Endodermal cell (in vitro differentiated cells): Measurements from ENCODE around the gene PKD1. TPM values are rescaled to one million over a fixed set of nuclear protein-coding genes. Genes with fewer than 3 reads are reported as not detected.

Experiments used
- DNase-seq: peaks from one replicate; pipeline ENCODE4 v3.0.0-alpha.2; 2017
- H3K27ac ChIP-seq: 2 replicates; pipeline ENCODE4 v1.5.1; 2013; ENCODE audit warnings: mild to moderate bottlenecking, low read depth, low read length, moderate library complexity
- H3K27me3 ChIP-seq: 2 replicates; pipeline ENCODE4 v1.6.1; 2013; ENCODE audit warnings: mild to moderate bottlenecking, low read length, moderate library complexity; ENCODE audit not compliant: insufficient read depth, control insufficient read depth, poor library complexity, severe bottlenecking
- H3K36me3 ChIP-seq: 2 replicates; pipeline ENCODE4 v1.7.0; 2013; ENCODE audit warnings: mild to moderate bottlenecking, low read length, moderate library complexity; ENCODE audit not compliant: control insufficient read depth, insufficient read depth
- H3K4me1 ChIP-seq: one replicate; pipeline ENCODE4 v1.7.0; 2013; ENCODE audit warnings: low read length; ENCODE audit not compliant: control insufficient read depth, insufficient read depth
- H3K4me3 ChIP-seq: 2 replicates; pipeline ENCODE4 v1.5.1; 2013; ENCODE audit warnings: mild to moderate bottlenecking, low read length, moderate library complexity
- H3K9ac ChIP-seq: 2 replicates; pipeline ENCODE4 v1.6.1; 2013; ENCODE audit warnings: mild to moderate bottlenecking, low read length, moderate library complexity; ENCODE audit not compliant: poor library complexity, severe bottlenecking; ENCODE audit errors: extremely low read depth
- H3K9me3 ChIP-seq: 2 replicates; pipeline ENCODE4 v1.6.1; 2013; ENCODE audit warnings: mild to moderate bottlenecking, low read length, moderate library complexity; ENCODE audit not compliant: control insufficient read depth
- H3K27ac Mint-ChIP-seq: 2 replicates; pipeline ENCODE4 v1.8.0; 2020; ENCODE audit warnings: mixed read lengths
- H3K27me3 Mint-ChIP-seq: 2 replicates; pipeline ENCODE4 v1.8.0; 2021; ENCODE audit warnings: mild to moderate bottlenecking, mixed read lengths; ENCODE audit not compliant: insufficient read depth
- H3K36me3 Mint-ChIP-seq: 2 replicates; pipeline ENCODE4 v1.8.0; 2020; ENCODE audit warnings: low read depth, mixed read lengths
- H3K4me1 Mint-ChIP-seq: 2 replicates; pipeline ENCODE4 v1.8.0; 2020; ENCODE audit warnings: mixed read lengths
- H3K4me3 Mint-ChIP-seq: 2 replicates; pipeline ENCODE4 v1.8.0; 2020; ENCODE audit warnings: mild to moderate bottlenecking, moderate library complexity, mixed read lengths
- H3K9me3 Mint-ChIP-seq: 2 replicates; pipeline ENCODE4 v1.8.0; 2020; ENCODE audit warnings: mild to moderate bottlenecking, mixed read lengths
- WGBS, 2 experiments: methylation state at CpG; one replicate each; pipeline versions ENCODE4 v1.1.5 to v1.1.7; 2013; ENCODE audit warnings: missing lambda C conversion rate in 2 of 2, mixed read lengths in 1 of 2; ENCODE audit not compliant: insufficient coverage in 1 of 2, insufficient read length in 1 of 2; 5-methylcytosine and 5-hydroxymethylcytosine counted together
- total RNA-seq, 2 donors: library from RNA; stranded (reverse); fragmentation: NEBNext Ultra II Directional in 1 of 2; extraction: Animal tissue kit (Norgen Biotek cat#: 25700) in 1 of 2; gene quantifications; 2 replicates in 1 of 2; 3 replicates in 1 of 2; pipeline ENCODE4 v1.2.1, GENCODE V29; 2021
- TF ChIP-seq, protein P1 (sequence below): fragments of 200-600 bp; sonication (generic); conservative IDR thresholded peaks from 2 replicates; pipeline ENCODE4 v1.5.0; 2021; ENCODE audit warnings: antibody characterized with exemption, mild to moderate bottlenecking

PKD1 gene
- total RNA-seq, 2 donors from 2014 or later, result 104 to 110 TPM

DNA sequence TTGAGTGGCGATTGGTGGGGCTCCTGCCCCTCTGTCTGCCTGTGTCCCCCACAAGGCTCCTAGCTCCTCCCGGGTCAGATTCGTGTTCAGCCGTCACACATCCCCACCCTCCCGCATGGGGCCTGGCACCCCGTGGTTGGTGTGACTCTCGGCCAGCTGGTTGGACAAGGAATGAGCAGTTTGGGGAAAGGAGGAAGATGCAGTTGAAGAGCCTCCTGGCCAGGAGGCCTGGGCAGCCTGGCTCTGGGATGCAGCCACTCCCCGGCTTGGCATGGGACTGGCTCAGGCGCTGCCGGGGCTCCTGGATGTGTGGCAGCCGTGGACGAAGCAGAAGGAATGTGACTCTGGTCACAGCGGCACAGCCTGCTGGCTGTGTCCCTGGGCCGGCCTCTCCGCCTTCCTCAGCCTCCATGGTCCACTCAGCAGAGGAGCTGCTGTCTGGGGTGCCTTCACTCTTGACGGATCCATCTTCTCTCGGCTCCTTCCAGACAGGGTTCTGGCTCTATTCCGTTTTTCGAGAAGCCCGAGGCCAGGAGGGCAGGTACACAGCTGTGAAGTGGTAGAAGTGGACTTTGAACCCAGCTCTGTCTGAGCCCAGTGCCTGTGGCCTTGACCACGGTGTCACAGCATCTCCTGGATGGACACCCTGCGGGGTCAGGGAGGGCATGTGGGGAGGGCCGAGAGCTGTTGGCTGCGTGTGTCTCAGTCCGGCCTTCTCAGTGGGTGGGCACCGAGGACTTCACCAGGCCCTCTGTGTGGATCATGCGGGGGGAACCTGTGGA is 22.0 kb upstream of the PKD1 start:
- H3K4me3 ChIP-seq, result peak overlapping the region; percentile 99
- no peaks in the 10 kb centered on the region for H3K27me3 ChIP-seq
- Mint-ChIP-seq H3K4me1 (peaks cover 25% of the 10 kb centered on the region), H3K27me3 (no peaks in the 10 kb centered on the region), H3K36me3 (peaks cover 20% of the 10 kb centered on the region), H3K4me3 (peak overlapping the region; percentile 98), H3K9me3 (no peaks in the 10 kb centered on the region), H3K27ac (peak overlapping the region; percentile 80)
- H3K27ac ChIP-seq, result no peak overlapping the region
- TF ChIP-seq, protein P1, sequence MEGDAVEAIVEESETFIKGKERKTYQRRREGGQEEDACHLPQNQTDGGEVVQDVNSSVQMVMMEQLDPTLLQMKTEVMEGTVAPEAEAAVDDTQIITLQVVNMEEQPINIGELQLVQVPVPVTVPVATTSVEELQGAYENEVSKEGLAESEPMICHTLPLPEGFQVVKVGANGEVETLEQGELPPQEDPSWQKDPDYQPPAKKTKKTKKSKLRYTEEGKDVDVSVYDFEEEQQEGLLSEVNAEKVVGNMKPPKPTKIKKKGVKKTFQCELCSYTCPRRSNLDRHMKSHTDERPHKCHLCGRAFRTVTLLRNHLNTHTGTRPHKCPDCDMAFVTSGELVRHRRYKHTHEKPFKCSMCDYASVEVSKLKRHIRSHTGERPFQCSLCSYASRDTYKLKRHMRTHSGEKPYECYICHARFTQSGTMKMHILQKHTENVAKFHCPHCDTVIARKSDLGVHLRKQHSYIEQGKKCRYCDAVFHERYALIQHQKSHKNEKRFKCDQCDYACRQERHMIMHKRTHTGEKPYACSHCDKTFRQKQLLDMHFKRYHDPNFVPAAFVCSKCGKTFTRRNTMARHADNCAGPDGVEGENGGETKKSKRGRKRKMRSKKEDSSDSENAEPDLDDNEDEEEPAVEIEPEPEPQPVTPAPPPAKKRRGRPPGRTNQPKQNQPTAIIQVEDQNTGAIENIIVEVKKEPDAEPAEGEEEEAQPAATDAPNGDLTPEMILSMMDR, result no peak
- WGBS, 2 experiments, result 91 to 95% methylated on average over 19 to 27 of the region's 27 CpGs
- H3K36me3 ChIP-seq, result peaks cover 21% of the 10 kb centered on the region
- H3K9ac ChIP-seq, result peak overlapping the region; percentile 25
- H3K4me1 ChIP-seq, result peaks cover 16% of the 10 kb centered on the region
- no peak for DNase-seq
- no peaks in the 10 kb centered on the region for H3K9me3 ChIP-seq

DNA sequence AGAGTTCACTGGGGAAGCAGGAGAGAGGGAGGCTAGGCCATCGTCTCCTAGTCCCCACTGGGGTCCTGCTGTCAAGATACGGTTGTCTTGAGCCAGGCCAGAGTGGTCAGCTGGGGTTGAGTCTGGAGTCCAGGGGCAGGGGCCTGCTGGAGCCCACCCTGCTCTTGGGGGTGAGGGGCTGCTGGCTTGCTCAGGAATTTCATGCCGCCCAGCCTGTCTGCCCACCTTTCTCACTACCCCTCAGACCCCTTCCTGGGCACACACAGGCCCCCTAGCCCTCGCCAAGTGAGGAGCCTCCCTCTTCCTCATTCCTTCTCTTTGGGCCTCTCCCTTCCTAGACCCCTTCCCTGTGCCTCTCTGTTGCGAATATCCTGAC is 21.1 kb upstream of the PKD1 start:
- peak overlapping the region; percentile 98 for H3K4me3 Mint-ChIP-seq
- DNase-seq, result no peak
- H3K27me3 Mint-ChIP-seq, result no peaks in the 10 kb centered on the region
- H3K9ac ChIP-seq, result peak overlapping the region; percentile 25
- H3K9me3 ChIP-seq, result no peaks in the 10 kb centered on the region
- peaks cover 29% of the 10 kb centered on the region for H3K36me3 ChIP-seq
- peaks cover 16% of the 10 kb centered on the region for H3K4me1 ChIP-seq
- H3K27ac ChIP-seq, result no peak overlapping the region
- no peaks in the 10 kb centered on the region for H3K27me3 ChIP-seq
- H3K4me3 ChIP-seq, result peak overlapping the region; percentile 99
- H3K27ac Mint-ChIP-seq, result peak overlapping the region; percentile 95
- H3K4me1 Mint-ChIP-seq, result peaks cover 27% of the 10 kb centered on the region
- WGBS, 2 experiments, result 70 to 94% methylated on average over 3 to 5 of the region's 5 CpGs
- H3K36me3 Mint-ChIP-seq, result peaks cover 23% of the 10 kb centered on the region
- TF ChIP-seq, protein P1, result no peak
- no peaks in the 10 kb centered on the region for H3K9me3 Mint-ChIP-seq

DNA sequence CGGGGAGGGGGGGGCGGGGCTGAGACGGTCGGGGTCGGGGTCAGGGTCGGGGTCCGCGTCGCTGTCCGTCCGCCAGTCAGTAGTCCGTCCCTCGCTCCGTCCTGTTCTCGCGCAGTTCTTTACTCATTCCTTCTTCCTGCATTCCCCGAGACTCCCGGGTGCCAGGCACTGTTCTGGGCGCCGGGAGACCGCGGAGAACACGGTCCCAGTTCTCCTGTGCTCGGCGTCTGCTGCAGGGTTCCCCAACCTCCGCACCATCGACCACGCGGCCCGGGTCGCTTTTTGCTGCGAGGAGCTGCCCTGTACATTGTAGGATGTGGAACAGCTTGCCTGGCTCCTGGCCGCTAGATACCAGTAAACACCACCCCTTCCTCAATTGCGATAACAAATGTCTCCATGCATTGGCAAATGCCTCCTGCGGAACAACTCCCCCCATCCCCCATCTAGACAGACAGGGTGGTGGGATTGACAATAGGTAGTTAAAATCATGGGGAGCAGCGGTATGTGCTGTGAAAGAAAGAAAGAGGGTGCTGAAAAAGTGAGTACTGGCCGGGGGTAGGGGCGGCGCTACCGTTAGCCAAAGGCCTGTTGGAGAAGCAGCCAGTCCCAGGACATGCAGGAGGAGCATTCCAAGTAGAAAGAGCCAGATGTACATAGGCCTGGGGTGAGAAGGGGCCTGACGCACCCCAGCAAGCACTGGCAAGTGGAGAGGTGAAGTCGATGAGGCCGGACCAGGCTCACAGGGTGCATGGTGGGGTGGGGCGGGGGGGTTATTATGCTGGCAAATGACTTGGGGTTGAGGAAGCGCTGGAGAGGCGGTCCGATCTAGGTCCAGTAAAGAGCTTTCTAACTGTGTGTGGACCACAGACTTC is 20.5 kb upstream of the PKD1 start:
- Histone ChIP-seq H3K27me3 (no peaks in the 10 kb centered on the region), H3K27ac (peak overlapping the region; percentile 58), H3K9ac (peak overlapping the region; percentile 72), H3K36me3 (peaks cover 35% of the 10 kb centered on the region), H3K9me3 (no peaks in the 10 kb centered on the region), H3K4me1 (peaks cover 21% of the 10 kb centered on the region), H3K4me3 (peak overlapping the region; percentile 99)
- H3K36me3 Mint-ChIP-seq, result peaks cover 27% of the 10 kb centered on the region
- TF ChIP-seq, protein P1, result no peak
- H3K9me3 Mint-ChIP-seq, result no peaks in the 10 kb centered on the region
- peak overlapping the region; percentile 98 for H3K4me3 Mint-ChIP-seq
- H3K4me1 Mint-ChIP-seq, result peaks cover 33% of the 10 kb centered on the region
- H3K27ac Mint-ChIP-seq, result peak overlapping the region; percentile 95
- 8 to 9% methylated on average over 29 to 46 of the region's 47 CpGs for WGBS, 2 experiments
- peaks cover 2% of the 10 kb centered on the region for H3K27me3 Mint-ChIP-seq
- peak; percentile 73 for DNase-seq
